ENCODE results near the gene SCAMP4.

Gene SCAMP4, protein sequence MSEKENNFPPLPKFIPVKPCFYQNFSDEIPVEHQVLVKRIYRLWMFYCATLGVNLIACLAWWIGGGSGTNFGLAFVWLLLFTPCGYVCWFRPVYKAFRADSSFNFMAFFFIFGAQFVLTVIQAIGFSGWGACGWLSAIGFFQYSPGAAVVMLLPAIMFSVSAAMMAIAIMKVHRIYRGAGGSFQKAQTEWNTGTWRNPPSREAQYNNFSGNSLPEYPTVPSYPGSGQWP

GRCh38 chr19:1905110-1905862 lies at the start of gene SCAMP4, which contains the start of gene ADAT3:
SCAMP4 (plus strand) TSS chr19:1905399; CDS start chr19:1915020, 9,621 bp downstream.
ADAT3 (plus strand) TSS chr19:1905399; CDS start chr19:1912048, 6,649 bp downstream.
- peak; percentile 99 for DNase-seq

DNA sequence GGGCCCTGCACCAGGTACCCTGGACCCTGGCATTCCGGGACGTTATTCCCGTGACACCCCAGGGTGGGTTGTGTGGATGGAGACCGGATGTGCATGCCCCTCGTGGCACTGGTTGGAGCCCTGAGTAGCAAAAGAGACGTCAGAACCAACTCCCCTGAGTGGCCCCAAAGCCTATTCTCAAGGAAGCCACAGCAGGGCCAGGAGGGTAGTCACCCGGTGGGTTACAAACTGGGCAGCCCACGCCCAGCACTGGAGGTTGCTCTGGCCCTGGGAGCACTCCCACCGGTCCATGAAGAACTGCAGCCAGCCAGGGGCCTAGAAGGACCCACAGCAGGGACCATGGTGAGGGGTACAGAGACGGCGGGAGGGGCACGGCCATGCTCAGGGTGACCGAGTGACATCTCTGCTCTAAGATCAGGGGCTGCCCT lies 49.4 kb upstream of the SCAMP4 start:
- peak; percentile 36 for DNase-seq

DNA sequence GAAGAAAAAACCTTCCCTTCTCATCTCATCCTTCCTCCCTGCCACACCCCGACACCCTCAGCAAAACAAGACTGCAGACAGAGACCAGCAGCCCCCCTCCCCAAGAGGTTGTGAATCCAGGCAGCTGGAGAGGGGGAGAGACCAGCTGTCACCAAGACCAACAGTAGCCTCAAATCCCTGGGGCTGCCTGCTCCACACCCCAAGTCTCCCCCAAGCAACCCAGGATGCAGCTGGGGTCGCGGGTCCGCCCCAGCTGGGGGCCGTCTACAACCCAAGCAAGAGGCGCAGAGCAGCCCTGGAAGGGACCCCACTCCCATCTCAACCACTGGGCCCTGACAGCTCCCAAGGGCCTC lies 48.9 kb upstream of the SCAMP4 start:
- DNase-seq, result no peak

- DNase-seq, result peak; percentile 57
Measured at GRCh38 chr19:1856698-1857603, 48.2 kb upstream of the SCAMP4 start.

DNA sequence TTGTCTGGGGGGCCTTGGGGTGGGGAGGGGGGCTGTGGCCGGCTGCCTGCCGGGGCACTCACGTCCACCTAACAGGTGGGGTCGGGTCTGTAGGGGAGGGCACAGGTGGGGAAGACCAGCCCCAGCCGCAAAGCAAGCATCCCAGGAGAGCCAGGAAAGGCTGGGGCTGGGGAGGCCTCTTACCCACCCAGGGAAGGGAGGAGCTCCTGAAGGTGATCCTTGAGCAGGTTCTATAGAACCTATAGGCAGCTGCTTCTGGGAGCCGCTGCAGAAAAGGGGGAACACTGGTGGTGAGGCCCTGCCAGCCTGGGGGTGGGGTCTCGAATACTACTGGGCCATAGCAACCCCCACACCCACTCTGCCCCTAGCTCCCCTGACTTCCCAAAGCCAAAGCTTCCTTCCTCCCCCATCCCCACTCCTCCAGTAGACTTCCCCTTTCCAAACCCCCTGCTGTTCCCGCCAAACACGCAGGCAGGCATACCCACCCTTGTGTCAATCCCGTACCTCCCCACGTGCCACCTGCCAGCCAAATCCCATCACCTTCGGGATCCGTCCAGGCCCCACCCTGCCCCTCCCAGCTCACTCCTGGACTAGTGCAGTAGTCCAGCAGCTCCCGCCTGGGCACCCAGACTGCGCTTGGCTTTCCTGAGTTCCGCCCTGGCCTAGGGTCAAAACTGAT lies 47.4 kb upstream of the SCAMP4 start:
- no peak for DNase-seq

GRCh38 chr19:1858412-1859081 lies 46.7 kb upstream of the SCAMP4 start:
- DNase-seq, result no peak

- no peak for DNase-seq
Measured at GRCh38 chr19:1859331-1859781, 45.8 kb upstream of the SCAMP4 start.

- peak; percentile 53 for DNase-seq
Measured at GRCh38 chr19:1860042-1860775, 45.0 kb upstream of the SCAMP4 start.

DNA sequence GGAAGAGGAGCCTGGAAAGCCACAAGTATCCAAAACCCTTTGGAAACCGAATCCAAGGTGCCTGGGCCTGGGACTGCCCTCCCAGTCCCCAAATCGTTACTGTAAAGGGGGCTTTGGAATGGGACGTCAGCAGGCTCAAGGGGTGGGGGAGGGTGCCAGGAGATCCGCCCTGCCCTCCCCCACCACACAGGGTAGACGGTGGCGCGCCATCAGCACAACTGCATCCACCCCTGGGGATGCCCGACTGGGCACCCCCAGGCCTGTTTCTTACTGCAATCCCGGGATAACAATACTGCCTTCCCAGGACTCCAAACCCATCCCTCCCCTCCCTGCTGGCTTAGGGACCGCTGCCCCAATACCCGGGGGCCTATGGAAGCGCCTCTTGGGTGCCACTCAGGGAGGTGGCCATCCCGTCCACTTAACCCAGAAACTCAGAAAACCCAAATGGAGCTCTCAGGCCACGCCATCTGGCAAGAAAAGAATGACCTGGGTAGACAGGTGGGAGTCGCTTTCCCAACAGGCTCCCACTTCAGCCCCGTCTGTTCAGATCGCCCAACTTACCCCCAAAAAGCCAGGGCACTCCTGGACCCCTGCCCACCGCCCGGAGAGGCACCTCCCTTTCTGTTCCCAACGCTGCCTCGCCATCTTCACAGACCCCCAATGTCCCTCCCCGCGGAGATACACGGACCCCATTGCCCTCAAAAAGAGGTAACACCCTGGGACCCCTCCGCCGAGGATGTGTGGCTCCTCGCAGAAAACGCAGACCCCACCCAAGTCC lies 44.2 kb upstream of the SCAMP4 start:
- no peak for DNase-seq

GRCh38 chr19:1861599-1862031 lies 43.6 kb upstream of the SCAMP4 start:
- no peak for DNase-seq

- no peak for DNase-seq
Measured at GRCh38 chr19:1862068-1862423, 43.2 kb upstream of the SCAMP4 start.

GRCh38 chr19:1862424-1863327 lies 42.5 kb upstream of the SCAMP4 start:
- DNase-seq, result peak; percentile 68

GRCh38 chr19:1863328-1863637 lies 41.9 kb upstream of the SCAMP4 start, which contains the start of gene KLF16:
KLF16 (minus strand) TSS chr19:1863579; CDS start chr19:1863497, 82 bp downstream.
- no peak for DNase-seq

DNA sequence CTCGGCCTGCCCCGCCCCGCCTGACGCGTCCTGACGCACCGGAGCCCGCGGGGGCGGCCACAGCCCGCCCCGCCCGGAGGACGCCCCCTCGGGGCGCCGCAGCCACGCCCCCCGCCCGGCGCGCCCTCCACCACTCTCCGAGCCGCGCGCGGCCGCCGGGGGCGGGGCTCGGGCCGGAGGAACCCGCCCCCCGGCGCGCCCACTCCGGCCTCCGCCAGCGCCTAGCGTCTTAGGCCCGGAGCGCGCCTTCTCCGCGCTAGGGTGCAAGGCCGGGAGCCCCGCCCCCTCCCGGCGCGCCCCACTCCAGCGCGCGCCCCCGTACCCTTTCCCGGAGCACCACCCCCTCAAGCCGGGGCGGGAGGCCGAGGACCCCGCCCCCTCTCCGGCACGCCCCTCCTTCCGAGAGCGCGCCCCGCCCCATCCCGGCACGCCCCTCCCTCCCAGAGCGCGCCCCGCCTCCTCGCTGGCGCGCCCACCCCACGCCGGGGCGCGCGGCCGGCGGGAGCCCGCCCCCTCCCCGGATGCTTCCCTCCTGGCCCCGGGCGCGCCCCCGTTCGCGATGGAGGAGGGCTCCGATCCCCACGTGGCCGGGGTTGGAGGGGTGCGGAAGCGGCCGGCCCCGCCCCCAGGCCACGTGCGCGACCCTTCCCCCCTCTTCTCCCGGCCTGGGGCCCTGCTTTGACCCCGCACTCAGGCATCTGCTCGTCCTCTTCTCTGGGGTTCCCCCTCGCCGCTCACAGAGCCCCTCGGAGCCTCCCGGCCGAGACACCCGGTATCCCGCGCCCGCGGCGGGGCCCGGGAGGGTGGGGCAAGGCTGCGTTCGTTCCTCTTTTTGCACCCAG lies 41.3 kb upstream of the SCAMP4 start:
- peak; percentile 96 for DNase-seq

DNA sequence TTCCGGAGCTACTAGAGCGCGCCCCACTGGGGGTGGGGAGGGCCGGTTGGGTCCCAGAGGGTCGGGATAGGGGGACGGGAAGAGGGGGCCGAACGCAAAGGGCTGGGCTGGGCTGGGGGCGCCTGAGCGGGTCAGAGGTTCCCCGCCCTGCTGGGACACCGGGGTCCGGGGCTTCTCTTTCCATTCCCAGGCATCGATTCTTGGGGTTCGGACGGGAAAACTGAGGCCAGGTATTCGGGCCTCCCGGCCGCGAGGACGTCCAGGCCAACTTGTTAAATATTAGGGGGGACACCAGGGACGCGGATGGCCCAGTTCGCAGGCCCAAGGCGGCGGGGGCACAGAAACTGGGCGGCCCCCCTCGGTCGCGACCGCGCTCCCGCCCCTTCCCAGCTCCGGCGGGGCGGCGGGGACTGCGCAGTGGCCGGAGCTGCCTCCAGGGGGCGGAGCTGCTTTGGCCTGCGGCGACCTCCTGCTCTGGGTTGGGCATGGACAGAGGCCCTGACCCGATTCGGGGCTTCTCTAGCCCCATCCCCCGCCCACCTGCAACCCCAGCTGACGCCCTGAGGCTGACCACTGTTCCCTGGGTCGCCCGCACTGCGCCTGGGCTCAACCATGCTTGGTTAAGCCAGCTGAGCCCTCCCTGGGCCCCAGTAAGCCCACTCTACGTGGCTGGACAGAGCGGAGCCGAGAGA lies 40.6 kb upstream of the SCAMP4 start:
- DNase-seq, result peak; percentile 65

DNA sequence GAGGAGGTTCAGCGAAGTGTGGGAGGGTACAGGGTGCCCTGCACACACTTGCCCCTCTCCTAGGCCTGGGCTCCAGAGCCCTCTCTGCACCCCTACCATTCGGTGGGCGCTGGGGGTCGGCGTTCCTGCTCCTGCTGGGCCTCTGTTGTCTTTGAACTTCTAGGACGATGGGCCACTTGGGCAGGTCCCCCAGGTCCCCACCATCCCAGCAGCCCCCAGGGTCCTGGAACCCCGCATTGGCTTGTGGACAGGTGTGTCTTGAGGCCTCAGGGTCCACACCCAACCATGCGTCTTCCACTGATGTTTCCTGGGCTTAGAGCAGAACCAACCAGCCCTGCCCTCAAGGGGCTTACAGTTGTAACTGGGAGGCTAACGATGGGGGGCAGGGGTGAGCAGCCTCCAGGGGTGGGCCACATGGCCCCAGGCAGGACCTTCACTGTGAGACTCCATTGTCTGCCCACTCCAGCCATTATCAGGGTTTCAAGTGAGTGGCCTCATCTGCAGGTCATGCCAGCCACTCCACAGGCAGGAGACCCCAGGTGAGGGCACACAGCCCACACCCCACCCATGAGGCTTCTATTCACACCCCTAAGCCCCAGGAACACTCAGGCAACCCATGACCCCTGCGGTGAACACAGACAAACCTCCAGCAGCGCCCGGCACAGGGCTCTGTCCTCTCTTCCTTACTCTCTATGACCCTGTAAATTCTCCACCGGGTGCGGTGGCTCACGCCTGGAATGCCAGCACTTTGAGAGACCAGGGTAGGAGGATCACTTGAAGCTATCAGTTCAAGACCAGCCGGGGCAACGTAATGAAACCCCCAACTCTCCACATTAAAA lies 39.8 kb upstream of the SCAMP4 start:
- no peak for DNase-seq
